Measurements from ENCODE around the gene METTL25. TPM values are rescaled to one million over a fixed set of nuclear protein-coding genes. Genes with fewer than 3 reads are reported as not detected.

Gene METTL25
- total and polyA plus RNA-seq, 2 experiments from 2014 or later, result 9.1 to 14.5 TPM

- Histone ChIP-seq H3K27me3 (no peaks in the 10 kb centered on the region), H3K4me1 (ENCODE audit: low read depth) (peaks cover 11% of the 10 kb centered on the region), H3K4me3 (no peak overlapping the region), H3K9me3 (ENCODE audit: low read depth) (no peaks in the 10 kb centered on the region), H3K27ac (no peak overlapping the region), H3K36me3 (no peaks in the 10 kb centered on the region)
- DNase-seq (ENCODE audit: low read depth in 1 of 2, low spot score in 1 of 2), result no peak
- TF ChIP-seq CTCF (IDR thresholded peaks at IDR 0.05; ENCODE audit: low read depth, low read length), result no peak
These were observed 161.2 kb downstream of the METTL25 start for GRCh38 chr12:82519510-82519909.

GRCh38 chr12:82522285-82522684, 164.0 kb downstream of the METTL25 start:
- Histone ChIP-seq H3K9me3 (ENCODE audit: low read depth) (no peaks in the 10 kb centered on the region), H3K27me3 (no peaks in the 10 kb centered on the region), H3K27ac (no peak overlapping the region), H3K4me1 (ENCODE audit: low read depth) (peaks cover 5% of the 10 kb centered on the region), H3K36me3 (no peaks in the 10 kb centered on the region), H3K4me3 (no peak overlapping the region)
- DNase-seq (ENCODE audit: low read depth in 1 of 2, low spot score in 1 of 2), result no peak
- TF ChIP-seq CTCF (IDR thresholded peaks at IDR 0.05; ENCODE audit: low read depth, low read length), result no peak

- H3K4me3 ChIP-seq, result no peak overlapping the region
- no peak overlapping the region for H3K27ac ChIP-seq
- no peaks in the 10 kb centered on the region for H3K27me3 ChIP-seq
- no peaks in the 10 kb centered on the region for H3K9me3 ChIP-seq (ENCODE audit: low read depth)
- H3K4me1 ChIP-seq (ENCODE audit: low read depth), result peaks cover 5% of the 10 kb centered on the region
- no peak for DNase-seq (ENCODE audit: low read depth in 1 of 2, low spot score in 1 of 2)
- H3K36me3 ChIP-seq, result no peaks in the 10 kb centered on the region
- no peak for TF ChIP-seq CTCF (IDR thresholded peaks at IDR 0.05; ENCODE audit: low read depth, low read length)
These were observed 164.4 kb downstream of the METTL25 start for GRCh38 chr12:82522762-82523161.

- Histone ChIP-seq H3K27me3 (no peaks in the 10 kb centered on the region), H3K27ac (no peak overlapping the region), H3K4me1 (ENCODE audit: low read depth) (peaks cover 5% of the 10 kb centered on the region), H3K36me3 (no peaks in the 10 kb centered on the region), H3K9me3 (ENCODE audit: low read depth) (no peaks in the 10 kb centered on the region), H3K4me3 (no peak overlapping the region)
- peak in 1 of 2 donors; percentile 9 for DNase-seq (ENCODE audit: low read depth in 1 of 2, low spot score in 1 of 2)
- TF ChIP-seq CTCF (IDR thresholded peaks at IDR 0.05; ENCODE audit: low read depth, low read length), result no peak
These were observed 165.7 kb downstream of the METTL25 start for GRCh38 chr12:82523996-82524395.

GRCh38 chr12:82524641-82525040, 166.3 kb downstream of the METTL25 start:
- no peak for DNase-seq (ENCODE audit: low read depth in 1 of 2, low spot score in 1 of 2)
- Histone ChIP-seq H3K27me3 (no peaks in the 10 kb centered on the region), H3K4me1 (ENCODE audit: low read depth) (peaks cover 5% of the 10 kb centered on the region), H3K4me3 (no peak overlapping the region), H3K36me3 (no peaks in the 10 kb centered on the region), H3K9me3 (ENCODE audit: low read depth) (no peaks in the 10 kb centered on the region), H3K27ac (no peak overlapping the region)
- TF ChIP-seq CTCF (IDR thresholded peaks at IDR 0.05; ENCODE audit: low read depth, low read length), result no peak

GRCh38 chr12:82525616-82526015, 167.3 kb downstream of the METTL25 start:
- Histone ChIP-seq H3K9me3 (ENCODE audit: low read depth) (no peaks in the 10 kb centered on the region), H3K36me3 (no peaks in the 10 kb centered on the region), H3K4me3 (no peak overlapping the region), H3K27me3 (no peaks in the 10 kb centered on the region), H3K27ac (no peak overlapping the region), H3K4me1 (ENCODE audit: low read depth) (peaks cover 5% of the 10 kb centered on the region)
- no peak for DNase-seq (ENCODE audit: low read depth in 1 of 2, low spot score in 1 of 2)
- no peak for TF ChIP-seq CTCF (IDR thresholded peaks at IDR 0.05; ENCODE audit: low read depth, low read length)

All from cardiac muscle cell (in vitro differentiated cells and primary cell).